Activated B cell treated with CpG ODN at 0.5 μM for 24 hours (primary cell): Measurements from ENCODE around the gene MAP7D2. TPM values are rescaled to one million over a fixed set of nuclear protein-coding genes. Genes with fewer than 3 reads are reported as not detected.

Experiments
- ATAC-seq: fragments of 200-7000 bp; cut with Tn5 transposase; one replicate; pipeline ENCODE4 v1.10.0; 2021; ENCODE audit warnings: low read depth, mild to moderate bottlenecking, moderate library complexity
- CTCF ChIA-PET: fragments of 350-600 bp; sonication (Branson Sonifier 250); formaldehyde crosslinking; loops from one replicate; lab custom pipeline; 2021; ENCODE audit warnings: antibody characterized with exemption; lab: Charles Lee
- POLR2A ChIA-PET: fragments of 350-600 bp; sonication (Branson Sonifier 250); formaldehyde crosslinking; loops from one replicate; lab custom pipeline; 2021; ENCODE audit warnings: antibody characterized with exemption; lab: Charles Lee
- DNase-seq: peaks from one replicate; pipeline ENCODE4 v3.0.0; 2022
- H3K27ac Mint-ChIP-seq: one replicate; pipeline ENCODE4 v1.8.0; 2020; ENCODE audit warnings: mixed read lengths
- H3K27me3 Mint-ChIP-seq: one replicate; pipeline ENCODE4 v1.8.0; 2021; ENCODE audit warnings: mixed read lengths
- H3K36me3 Mint-ChIP-seq: one replicate; pipeline ENCODE4 v1.8.0; 2021; ENCODE audit warnings: low read depth, mixed read lengths
- H3K4me1 Mint-ChIP-seq: one replicate; pipeline ENCODE4 v1.8.0; 2021; ENCODE audit warnings: mixed read lengths
- H3K4me3 Mint-ChIP-seq: one replicate; pipeline ENCODE4 v1.8.0; 2020; ENCODE audit warnings: mild to moderate bottlenecking, mixed read lengths
- H3K9me3 Mint-ChIP-seq: one replicate; pipeline ENCODE4 v1.8.0; 2020; ENCODE audit warnings: mixed read lengths
- CTCF ChIP-seq: fragments of 200-600 bp; IDR thresholded peaks from one replicate; pipeline ENCODE4 v1.8.0; 2022; ENCODE audit warnings: antibody characterized with exemption, mild to moderate bottlenecking
- intact Hi-C: fragments of 100-400 bp; cut with micrococcal nuclease; formaldehyde crosslinking; loops from one replicate; pipeline ENCODE4 v1.15.1; 2024
- total RNA-seq: library from RNA; stranded (reverse); gene quantifications from 2 replicates; pipeline ENCODE4 v1.2.3, GENCODE V29; 2022

MAP7D2 gene
- total RNA-seq, 1 donor from 2014 or later, result 0.16 TPM

- DNase-seq (no peak), ATAC-seq (no peak)
- Mint-ChIP-seq H3K36me3 (no peaks in the 10 kb centered on the region), H3K27me3 (no peaks in the 10 kb centered on the region), H3K27ac (no peak overlapping the region), H3K9me3 (no peaks in the 10 kb centered on the region), H3K4me1 (peaks cover 2% of the 10 kb centered on the region), H3K4me3 (no peak overlapping the region)
- intact Hi-C loops, result no loop called here
- ChIA-PET POLR2A (no interaction called here), CTCF (no interaction called here)
- no peak for TF ChIP-seq CTCF
Measured at GRCh38 chrX:20032201-20032600, 84.5 kb downstream of the MAP7D2 start.

GRCh38 chrX:20029728-20030127, 87.0 kb downstream of the MAP7D2 start:
- ATAC-seq (no peak), DNase-seq (no peak)
- ChIA-PET CTCF (no interaction called here), POLR2A (no interaction called here)
- H3K9me3 Mint-ChIP-seq, result no peaks in the 10 kb centered on the region
- intact Hi-C loops, result no loop called here
- H3K27ac Mint-ChIP-seq, result no peak overlapping the region
- H3K36me3 Mint-ChIP-seq, result no peaks in the 10 kb centered on the region
- no peak overlapping the region for H3K4me3 Mint-ChIP-seq
- H3K27me3 Mint-ChIP-seq, result no peaks in the 10 kb centered on the region
- no peaks in the 10 kb centered on the region for H3K4me1 Mint-ChIP-seq
- TF ChIP-seq CTCF, result no peak

- Mint-ChIP-seq H3K27ac (no peak overlapping the region), H3K36me3 (no peaks in the 10 kb centered on the region), H3K27me3 (no peaks in the 10 kb centered on the region), H3K9me3 (no peaks in the 10 kb centered on the region), H3K4me3 (no peak overlapping the region), H3K4me1 (no peaks in the 10 kb centered on the region)
- ChIA-PET POLR2A (no interaction called here), CTCF (no interaction called here)
- intact Hi-C loops, result no loop called here
- DNase-seq, result no peak
- no peak for TF ChIP-seq CTCF
- no peak for ATAC-seq
Measured at GRCh38 chrX:20028588-20028987, 88.1 kb downstream of the MAP7D2 start.

- DNase-seq, result no peak
- intact Hi-C loops, result no loop called here
- Mint-ChIP-seq H3K4me1 (no peaks in the 10 kb centered on the region), H3K4me3 (no peak overlapping the region), H3K36me3 (no peaks in the 10 kb centered on the region), H3K9me3 (no peaks in the 10 kb centered on the region), H3K27me3 (no peaks in the 10 kb centered on the region), H3K27ac (no peak overlapping the region)
- ChIA-PET POLR2A (no interaction called here), CTCF (no interaction called here)
- no peak for TF ChIP-seq CTCF
- no peak for ATAC-seq
Measured at GRCh38 chrX:20026278-20026677, 90.4 kb downstream of the MAP7D2 start.

GRCh38 chrX:20019672-20020365, 96.9 kb downstream of the MAP7D2 start:
- no peaks in the 10 kb centered on the region for H3K36me3 Mint-ChIP-seq

More at GRCh38 chrX:20019672-20020365, 96.9 kb downstream of the MAP7D2 start:
- H3K9me3 Mint-ChIP-seq, result peaks cover 9% of the 10 kb centered on the region
- H3K27ac Mint-ChIP-seq, result no peak overlapping the region
- ChIA-PET CTCF (no interaction called here), POLR2A (no interaction called here)
- intact Hi-C loops, result no loop called here
- no peak for DNase-seq
- H3K4me1 Mint-ChIP-seq, result peaks cover 11% of the 10 kb centered on the region
- TF ChIP-seq CTCF, result no peak
- no peak for ATAC-seq
- H3K27me3 Mint-ChIP-seq, result no peaks in the 10 kb centered on the region
- no peak overlapping the region for H3K4me3 Mint-ChIP-seq
